ENCODE results near the gene GNG7.
"Not testable (repeated sequence)": the region's sequence is repeated elsewhere in the genome, so short reads cannot be mapped to it uniquely, and the experiment has no call there.

The GNG7 gene

GRCh38 chr19:2464389-2464788, 238.1 kb downstream of the GNG7 start:
- no peak for DNase-seq (ENCODE audit: low read depth)

DNA sequence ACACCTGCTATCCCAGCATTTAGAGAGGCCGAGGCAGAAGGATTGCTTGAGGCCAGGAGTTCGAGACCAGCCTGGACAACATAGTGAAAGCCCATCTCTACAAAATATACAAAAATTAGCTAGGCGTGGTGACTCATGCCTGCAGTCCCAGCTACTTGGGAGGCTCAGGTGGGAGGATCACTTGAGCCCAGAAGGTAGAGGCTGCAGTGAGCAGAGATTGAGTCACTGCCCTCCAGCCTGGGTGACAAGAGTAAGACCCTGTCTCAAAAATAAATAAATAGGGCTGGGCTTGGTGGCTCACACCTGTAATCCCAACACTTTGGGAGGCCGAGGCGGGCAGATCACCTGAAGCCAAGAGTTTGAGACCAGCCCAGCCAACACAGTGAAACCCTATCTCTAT, 238.8 kb downstream of the GNG7 start:
- not testable (repeated sequence) for DNase-seq (ENCODE audit: low read depth)

DNA sequence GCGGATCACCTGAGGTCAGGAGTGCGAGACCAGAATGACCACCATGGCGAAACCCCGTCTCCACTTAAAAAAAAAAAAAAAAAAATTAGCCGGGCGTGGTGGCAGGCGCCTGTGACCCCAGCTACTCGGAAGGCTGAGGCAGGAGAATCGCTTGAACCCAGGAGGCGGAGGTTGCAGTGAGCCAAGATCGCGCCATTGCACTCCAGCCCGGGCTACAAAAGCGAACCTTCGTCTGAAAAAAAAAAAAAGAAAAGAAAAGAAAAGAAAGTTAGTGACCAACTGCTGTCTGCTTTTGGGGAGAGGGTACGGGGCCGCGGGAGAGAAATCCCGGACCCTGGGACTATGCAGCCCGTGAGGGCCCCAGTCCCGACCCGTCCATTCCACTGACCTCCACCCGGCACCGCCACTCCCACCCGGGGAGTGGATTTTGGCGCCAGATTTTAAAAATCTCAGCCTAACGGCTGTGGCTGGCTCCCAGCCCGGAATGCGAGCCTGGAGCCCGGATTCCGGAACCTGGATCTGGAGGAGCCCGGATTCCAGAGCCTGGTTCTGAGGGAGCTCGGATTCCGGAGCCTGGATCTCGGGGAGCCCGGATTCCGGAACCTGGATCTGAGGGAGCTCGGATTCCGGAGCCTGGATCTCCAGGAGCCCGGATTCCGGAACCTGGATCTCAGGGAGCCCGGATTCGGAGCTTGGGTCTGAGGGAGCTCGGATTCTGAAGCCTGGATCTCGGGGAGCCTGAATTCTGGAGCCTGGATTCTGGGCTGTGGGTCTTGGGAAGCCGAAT, 239.7 kb downstream of the GNG7 start:
- no peak for DNase-seq (ENCODE audit: low read depth)

DNA sequence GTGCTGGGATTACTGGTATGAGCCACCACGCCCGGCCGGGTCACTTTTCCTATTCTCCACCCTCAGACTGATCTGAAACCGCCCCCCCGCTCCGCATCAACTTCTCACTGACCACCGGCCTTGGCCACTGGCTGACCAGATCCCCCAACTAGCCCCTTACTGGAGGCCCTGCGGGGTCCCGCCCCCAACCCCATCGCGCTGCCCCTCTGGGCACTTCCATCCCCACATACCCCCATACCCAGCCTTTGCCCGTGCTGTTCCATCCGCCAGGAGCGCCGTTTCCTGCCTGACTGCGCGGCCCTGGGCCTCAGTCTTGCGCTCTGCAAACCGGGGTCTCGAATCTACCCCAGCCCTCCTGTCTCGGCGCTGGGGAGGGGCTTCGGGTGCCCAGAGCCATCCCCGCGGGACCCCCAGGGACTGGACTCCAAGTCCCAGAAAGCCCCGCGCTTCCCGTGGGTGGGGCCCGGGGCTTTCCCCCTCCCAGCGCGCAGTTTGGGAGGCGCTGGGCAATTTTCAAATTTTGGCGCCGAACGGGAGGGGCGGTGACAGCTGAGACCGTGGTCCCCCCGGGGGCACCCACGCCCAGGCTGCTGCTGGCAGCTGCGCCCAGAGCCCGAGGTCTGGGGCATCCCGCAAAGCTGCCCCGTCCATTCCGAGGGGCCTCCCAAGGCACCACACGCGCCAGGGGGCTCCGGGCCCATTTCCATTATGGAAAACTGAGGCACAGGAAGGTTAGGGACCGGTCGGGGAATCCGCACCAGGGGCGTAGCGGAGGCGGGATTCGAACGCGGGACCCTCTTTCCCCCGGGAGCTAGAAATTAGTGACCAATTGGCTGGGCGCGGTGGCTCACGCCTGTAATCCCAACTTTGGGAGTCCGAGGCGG, 240.5 kb downstream of the GNG7 start:
- peak; percentile 35 for DNase-seq (ENCODE audit: low read depth)

All from stimulated activated CD8-positive, alpha-beta memory T cell treated with anti-CD3 and anti-CD28 coated beads, Interleukin-15, amount 100 ng/mL, for 24 hours (primary cell).